Measurements from ENCODE around the gene KRTAP10-5. TPM values are rescaled to one million over a fixed set of nuclear protein-coding genes. Genes with fewer than 3 reads are reported as not detected.
"Not testable (repeated sequence)": the region's sequence is repeated elsewhere in the genome, so short reads cannot be mapped to it uniquely, and the experiment has no call there.

The KRTAP10-5 gene
- total RNA-seq, 2 experiments from 2014 or later = not detected

DNA sequence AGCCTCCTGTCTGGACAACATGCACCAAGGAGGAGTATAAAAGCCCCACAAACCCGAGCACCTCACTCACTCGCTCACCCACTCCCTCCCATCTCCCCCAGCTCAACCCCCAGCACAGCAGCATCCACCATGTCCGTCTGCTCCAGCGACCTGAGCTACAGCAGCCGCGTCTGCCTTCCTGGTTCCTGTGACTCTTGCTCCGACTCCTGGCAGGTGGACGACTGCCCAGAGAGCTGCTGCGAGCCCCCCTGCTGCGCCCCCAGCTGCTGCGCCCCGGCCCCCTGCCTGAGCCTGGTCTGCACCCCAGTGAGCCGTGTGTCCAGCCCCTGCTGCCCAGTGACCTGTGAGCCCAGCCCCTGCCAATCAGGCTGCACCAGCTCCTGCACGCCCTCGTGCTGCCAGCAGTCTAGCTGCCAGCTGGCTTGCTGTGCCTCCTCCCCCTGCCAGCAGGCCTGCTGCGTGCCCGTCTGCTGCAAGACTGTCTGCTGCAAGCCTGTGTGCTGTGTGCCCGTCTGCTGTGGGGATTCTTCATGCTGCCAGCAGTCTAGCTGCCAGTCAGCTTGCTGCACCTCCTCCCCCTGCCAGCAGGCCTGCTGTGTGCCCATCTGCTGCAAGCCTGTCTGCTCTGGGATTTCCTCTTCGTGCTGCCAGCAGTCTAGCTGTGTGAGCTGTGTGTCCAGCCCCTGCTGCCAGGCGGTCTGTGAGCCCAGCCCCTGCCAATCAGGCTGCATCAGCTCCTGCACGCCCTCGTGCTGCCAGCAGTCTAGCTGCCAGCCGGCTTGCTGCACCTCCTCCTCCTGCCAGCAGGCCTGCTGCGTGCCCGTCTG, 6.6 kb downstream of the KRTAP10-5 start, which contains the start of gene KRTAP10-4:
Gene KRTAP10-4, plus strand, starts transcription at position 100 of the 827 bp plus-strand sequence. Its CDS starts 30 bp downstream, at position 130.
- POLR2A ChIA-PET, CTCF ChIA-PET: not testable (repeated sequence)

DNA sequence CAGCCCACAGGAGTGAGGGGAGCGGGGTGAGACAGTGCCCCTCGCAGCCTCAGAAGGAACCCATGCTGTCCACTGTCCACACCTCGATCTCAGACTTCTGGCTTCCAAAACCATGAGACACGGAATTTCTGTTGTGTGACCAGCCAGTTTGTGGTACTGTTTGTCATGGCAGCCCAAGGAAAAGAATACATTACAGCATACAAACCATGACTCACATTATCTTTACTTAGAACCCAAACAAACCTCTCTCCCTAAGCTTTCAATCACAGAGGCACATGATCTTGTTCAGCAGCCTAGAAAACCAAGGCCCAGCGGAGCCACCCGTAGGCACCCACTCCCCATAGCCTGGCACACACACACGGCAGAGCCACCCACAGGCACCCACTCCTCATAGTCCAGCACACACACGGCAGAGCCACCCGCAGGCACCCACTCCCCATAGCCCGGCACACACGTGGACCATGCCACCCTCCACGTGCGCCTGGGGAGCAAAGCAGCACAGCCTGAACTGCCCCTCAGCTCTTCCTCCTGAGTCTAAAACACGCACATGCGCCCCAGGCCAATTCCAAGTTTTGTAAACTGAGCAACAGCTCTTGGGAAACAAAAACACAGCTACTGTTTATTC, 7.3 kb downstream of the KRTAP10-5 start:
- ChIA-PET CTCF (no interaction called here), POLR2A (no interaction called here)

DNA sequence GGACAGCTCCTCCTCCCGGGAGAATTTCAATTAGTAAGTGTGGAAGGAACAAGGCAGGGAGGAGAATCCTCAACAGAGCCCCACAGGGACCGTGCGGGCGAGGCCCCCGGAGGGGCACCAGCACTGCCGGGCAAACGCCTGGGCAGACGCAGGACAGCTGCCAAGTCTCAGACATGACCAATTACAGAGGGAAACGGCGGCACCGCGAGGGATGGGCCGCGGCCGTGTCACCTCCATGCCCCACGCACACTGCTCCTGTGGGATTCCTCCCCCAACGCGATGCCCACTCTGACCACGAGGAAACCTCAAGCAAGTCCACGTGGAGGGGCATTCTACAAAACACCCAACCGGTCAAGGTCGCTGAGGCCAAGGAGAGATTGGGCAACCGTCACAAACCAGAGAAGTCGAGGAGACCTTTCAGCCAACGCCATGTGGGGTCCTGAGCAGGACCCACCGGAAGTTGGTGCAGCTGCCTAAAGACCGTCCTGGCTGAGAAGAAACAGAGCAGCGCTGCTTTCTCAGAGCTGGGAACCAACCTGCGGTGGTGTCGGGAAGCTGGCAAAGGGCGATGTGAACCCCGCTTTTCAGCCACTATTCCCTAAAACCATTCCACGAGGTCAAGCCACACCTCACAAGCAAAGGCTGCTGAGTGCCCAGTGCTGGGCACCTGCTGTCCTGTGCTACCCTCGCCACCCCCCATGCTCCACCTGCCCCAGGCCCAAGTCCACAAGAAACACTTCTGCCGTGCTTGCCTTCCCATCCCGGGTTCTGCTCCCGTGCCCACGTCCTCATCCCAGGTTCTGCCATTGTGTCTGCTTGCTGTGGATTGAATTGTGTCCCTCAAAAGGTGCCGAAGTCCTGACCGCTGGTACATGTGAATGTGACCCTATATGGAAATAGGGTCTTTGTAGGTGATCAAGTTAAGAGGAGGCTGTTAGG, 8.3 kb downstream of the KRTAP10-5 start:
- POLR2A ChIA-PET = no interaction called here
- CTCF ChIA-PET = no interaction called here

DNA sequence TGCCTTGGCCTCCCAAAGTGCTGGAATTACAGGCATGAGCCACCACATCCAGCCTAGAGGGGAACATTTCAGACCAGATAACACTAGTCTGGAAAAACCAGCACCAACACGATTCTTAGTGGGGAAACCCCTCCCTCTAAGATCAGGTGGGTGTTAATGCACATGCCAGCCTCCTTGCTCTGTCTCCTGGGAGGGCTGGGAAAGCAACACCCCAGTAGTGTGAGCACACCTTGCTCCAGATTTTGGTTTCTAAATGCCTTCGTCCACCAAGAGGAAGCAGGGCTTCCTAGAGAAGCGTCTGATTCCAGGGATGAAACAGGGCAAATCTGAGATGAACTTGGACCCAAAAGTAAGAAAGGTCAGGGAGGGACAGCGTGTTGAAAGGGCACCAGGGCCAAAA, 9.1 kb downstream of the KRTAP10-5 start:
- POLR2A ChIA-PET = no interaction called here

DNA sequence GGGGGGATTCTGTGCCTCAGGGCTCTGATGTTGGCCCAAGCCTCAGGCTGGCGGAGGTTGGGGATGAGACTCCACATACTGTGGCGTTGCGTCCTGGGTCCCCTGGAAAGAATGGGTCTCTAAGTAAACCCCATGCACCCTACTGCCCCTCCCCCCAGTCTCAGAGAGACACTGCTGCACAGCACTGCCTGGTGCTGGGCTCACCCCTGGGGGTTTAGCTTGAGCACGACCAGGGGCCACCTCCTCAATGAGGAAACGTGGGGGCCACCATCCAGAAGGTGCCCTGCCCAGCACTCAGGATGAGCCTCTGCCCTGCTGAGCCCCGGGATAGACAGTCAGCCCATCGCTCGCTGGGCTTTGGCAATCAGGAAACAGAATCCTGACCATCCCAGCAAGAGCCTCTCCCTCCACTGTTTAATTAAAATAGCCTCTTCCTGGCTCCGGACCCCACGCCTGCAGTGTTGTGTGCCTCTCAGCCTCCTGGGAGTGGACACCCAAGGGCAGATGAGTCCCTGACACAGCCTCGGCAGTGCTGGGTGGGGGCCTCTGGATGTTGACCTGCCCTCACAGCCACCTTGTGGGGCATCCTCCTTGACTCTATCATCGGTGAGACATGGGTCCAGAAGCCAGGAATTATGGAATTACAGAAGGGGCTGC, 10.4 kb downstream of the KRTAP10-5 start:
- CTCF ChIA-PET = no interaction called here
- POLR2A ChIA-PET = no interaction called here

More for the DNA sequence above, 9.1 kb downstream of the KRTAP10-5 start:
- CTCF ChIA-PET = no interaction called here

DNA sequence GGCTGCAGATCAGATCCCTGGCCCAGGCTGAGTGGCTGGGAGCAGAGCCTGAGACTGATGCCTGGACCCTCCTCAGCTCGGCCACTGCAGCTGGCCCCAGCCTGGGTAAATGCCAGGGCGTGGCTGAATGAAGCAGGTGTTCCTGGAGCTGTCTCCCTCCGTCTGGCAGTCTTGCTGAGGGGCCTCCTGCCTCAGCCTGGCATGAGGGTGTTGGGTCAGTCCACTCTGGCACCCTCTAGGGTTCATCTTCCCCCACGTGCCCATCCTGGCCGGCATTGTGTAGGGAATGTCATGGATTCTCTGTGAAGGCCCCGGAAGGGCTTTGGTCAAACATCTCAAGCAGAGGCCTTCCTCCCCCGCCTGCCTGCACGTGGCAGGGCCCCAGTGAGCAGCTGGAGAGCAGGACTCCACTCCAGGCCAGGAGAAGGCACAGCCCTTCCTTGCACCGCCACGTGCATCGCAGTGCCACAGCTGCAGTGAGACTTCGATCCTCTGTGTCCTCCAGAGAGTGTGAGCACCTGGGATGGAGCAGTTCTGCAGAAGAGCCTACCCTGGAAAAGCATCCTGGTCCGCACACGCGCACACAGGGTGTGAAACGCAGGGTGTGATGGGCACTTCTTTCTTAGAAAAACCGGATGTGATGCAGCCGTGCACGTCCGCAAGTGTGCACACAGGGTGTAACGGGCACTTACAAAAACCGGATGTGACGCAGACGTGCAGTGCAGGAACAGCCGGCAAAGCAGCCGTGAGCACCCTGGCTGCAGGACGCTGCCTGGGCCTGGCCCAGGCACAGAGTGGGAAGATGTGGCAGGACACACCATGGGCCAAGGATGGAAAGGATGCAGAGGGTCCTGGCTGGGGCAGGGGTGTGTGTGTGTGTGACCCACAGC, 11.5 kb downstream of the KRTAP10-5 start:
- CTCF ChIA-PET = no interaction called here
- POLR2A ChIA-PET = no interaction called here

DNA sequence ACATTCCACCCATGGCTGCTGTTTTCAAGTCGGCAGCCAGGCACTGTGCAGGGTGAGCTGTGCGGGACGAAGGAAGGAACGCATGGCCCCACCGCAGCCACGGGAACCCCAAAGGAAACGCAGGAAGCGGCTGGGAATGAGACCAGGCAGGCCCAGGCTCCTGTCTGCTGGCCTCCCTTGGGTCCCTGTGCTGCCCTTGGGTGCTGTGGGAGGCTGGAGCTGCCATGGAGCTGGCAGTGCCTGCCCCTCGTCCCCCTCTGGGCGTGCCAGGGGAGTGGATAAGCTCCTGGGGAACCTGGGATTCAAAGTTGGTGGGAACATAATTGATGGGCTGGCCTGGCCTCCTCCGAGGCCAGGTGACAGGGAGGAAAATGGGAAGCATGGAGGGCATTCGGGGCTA, 12.1 kb downstream of the KRTAP10-5 start:
- POLR2A ChIA-PET = interaction anchor here (0.6 kb wide), 1 partner anchor 528 kb away, joined by 3 read pairs; no protein-coding TSS in a partner anchor

DNA sequence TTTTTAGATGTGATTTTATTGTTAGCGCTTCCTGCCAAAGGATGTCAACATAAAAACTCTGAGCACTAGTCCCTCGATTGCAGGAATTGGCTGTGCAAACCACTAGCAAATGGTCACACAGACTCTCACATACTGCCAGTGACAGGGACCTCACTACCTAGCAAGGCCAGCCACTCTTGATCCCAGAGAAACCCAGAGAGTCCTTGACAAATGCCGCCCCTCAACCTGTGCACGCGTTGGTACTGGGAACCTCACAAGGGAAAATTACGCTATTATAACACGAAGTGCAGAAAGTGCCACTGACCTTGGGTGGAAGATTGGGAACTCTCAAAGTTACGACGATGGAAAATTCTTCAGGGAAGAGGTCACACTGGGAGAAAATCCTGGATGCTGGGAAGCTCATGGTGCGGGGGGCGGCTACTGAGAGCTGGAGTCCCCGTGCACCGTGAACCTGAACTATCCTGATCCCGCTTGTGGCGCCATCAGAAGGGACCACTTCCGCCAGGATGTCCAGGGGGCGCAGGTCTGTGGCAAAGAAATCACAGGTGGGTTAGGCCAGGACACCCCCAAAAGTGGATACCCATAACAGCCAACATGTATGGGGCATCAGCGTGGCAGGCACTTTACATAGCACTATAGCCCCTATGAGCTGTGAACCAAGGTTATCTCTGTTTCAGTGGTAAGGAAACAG, 12.8 kb downstream of the KRTAP10-5 start:
- CTCF ChIA-PET = no interaction called here
- POLR2A ChIA-PET = interaction anchor here (0.6 kb wide), 1 partner anchor 528 kb away, joined by 3 read pairs; no protein-coding TSS in a partner anchor

More for the DNA sequence above, 12.1 kb downstream of the KRTAP10-5 start:
- CTCF ChIA-PET = no interaction called here

DNA sequence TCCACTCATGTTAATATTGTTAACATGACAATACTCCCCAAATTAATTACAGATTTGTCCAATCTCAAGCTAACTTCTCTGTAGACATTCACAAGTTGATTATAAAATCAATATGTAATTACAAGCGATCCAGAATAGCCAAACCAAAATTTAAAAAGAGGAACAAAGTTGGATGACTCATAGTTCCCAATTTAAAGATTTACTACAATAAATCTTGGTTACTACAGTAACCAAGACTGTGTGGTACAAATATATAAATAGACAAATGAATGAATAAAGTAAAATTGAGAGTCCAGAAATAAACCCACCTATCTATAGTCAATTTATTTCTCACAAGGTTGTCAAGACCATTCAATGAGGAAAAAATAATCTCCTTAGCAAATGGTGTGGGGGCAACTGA, 14.0 kb downstream of the KRTAP10-5 start:
- ChIA-PET POLR2A (no interaction called here), CTCF (no interaction called here)

DNA sequence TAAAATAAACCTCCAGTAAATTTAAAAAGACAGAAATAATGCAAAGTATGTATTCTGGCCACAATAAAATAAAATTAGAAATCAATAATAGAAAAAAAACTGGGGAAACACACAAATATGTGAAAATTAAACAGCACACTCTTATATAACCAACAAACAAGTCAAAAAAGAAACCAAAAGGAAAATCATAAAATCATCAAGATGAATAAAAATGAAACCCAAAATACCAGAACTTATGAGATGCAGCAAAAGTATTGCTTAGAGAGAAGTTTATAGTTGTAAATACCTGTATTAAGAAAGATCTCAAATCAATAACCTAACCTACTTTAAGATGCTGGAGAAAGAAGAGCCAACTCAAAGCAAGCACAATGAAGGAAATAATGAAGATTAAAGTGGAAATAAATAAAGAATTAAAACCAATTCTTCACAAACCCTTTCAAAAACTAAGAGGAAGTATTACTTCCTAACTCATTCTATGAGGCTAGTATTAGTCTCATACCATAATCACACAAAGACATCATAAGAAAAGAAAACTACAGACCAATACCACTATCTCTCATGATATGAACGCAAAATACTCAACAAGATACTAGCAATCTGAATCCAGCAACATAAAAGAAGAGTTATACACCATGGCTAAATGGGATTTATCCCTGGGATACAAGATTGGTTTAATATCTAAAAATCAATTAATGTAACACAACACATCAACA, 15.4 kb downstream of the KRTAP10-5 start:
- ChIA-PET CTCF (no interaction called here), POLR2A (no interaction called here)

DNA sequence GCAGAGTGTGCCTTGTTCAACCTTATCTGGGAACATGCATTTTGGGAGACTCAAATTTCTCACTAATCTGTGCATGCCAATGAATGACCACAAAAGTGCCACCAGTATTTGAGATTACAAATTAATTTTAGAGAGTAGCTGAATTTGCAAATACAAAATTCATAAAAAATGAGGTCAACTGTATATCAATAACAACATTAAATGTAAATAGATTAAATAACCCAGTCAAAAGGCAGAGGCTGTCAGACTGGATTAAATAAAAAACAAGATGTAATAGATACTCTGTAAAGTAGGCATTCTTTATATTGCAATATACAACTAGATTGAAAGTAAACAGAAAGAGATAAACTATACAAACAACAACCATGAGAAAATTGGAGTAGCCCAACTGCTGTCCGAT, 16.3 kb downstream of the KRTAP10-5 start:
- ChIA-PET CTCF (no interaction called here), POLR2A (no interaction called here)

DNA sequence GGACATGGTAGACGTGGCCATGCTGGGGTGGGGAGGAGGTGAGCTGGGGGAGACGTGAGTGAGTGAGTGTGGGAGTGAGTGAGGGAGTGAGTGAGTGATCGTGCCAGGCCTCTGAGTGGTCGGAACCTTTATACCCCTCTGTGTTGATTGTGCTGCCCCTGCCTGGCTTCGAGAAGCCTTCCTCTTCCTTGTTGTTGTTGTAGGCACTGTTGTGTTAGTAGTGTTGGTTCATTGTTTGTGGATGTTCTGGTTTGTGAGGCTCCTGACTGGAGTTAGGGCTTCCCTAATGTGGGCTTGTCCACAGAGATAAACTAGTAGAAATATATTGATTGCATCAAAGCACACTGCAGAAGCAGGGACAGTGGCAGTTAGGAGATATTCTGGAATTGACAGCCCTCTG, 21.7 kb downstream of the KRTAP10-5 start, which contains the start of gene KRTAP10-3:
Gene KRTAP10-3, minus strand, starts transcription at position 101 of the 400 bp plus-strand sequence. Its CDS starts 80 bp downstream, at position 21.
- ChIA-PET POLR2A (no interaction called here), CTCF (no interaction called here)

DNA sequence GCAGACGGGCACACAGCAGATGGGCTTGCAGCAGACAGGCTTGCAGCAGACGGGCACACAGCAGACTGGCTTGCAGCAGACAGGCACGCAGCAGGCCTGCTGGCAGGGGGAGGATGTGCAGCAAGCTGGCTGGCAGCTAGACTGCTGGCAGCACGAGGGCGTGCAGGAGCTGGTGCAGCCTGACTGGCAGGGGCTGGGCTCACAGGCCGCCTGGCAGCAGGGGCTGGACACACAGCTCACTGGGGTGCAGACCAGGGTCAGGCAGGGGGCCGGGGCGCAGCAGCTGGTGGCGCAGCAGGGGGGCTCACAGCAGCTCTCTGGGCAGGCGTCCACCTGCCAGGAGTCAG, 22.1 kb downstream of the KRTAP10-5 start:
- POLR2A ChIA-PET, CTCF ChIA-PET: not testable (repeated sequence)

DNA sequence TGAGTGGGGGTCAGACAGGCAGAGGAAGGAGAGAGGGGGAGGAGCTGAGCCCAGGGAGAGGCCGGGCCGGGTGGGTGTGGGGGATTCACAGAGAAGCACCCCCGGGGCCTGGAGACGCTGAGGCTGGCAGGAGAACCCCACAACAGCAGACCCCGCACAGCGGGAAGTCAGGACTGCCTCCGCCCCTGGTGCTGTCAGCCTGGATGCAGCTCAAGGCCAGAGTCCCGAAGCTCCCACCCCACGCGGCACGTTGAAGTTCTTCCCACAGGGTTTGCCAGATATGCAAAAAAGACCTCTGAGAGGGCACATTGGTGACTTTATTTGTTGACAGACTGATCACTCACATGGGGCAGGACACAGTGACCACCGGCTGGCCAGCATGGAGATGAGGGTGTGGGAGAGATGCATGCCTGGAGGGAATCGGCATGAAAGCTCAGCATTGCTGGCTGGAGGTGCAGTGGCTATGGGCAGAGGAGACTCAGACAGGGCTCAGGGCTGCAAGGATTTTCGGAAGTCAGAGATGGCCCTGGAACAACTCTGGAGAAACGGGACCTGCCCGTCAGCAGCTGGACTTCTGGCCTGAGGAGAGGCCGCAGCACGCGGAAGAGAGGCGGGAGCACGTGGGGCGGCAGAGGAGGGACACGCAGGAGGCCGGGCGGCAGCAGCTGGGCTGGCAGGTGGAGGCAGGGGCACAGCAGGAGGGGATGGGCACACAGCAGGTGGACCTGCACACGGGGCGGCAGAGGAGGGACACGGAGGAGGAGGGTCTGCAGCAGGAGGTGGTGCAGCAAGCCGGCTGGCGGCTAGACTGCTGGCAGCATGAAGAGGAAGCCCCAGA, 22.7 kb downstream of the KRTAP10-5 start:
- ChIA-PET CTCF (no interaction called here), POLR2A (no interaction called here)

DNA sequence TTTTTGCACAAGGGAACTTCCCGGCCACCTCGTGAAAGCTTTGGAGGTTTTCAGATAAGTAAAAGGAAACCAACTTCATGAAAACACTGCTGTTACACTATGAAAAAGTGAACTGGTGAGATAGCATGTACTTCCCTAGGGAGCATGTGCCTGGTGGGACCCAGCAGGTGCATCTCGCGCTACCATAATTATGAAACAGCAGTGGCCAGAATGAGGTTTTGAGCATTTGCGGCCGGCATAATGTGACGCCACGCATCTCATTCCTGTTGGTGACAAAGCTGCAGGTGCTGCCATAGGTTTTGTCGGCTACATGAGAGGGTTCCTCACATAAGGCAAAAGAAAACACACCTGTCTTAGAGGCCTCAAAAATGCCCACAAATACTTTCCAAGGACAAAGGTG, 23.5 kb downstream of the KRTAP10-5 start:
- POLR2A ChIA-PET = no interaction called here
- CTCF ChIA-PET = interaction anchor here (0.7 kb wide), 1 partner anchor 60 kb away, joined by 3 read pairs; no protein-coding TSS in a partner anchor

DNA sequence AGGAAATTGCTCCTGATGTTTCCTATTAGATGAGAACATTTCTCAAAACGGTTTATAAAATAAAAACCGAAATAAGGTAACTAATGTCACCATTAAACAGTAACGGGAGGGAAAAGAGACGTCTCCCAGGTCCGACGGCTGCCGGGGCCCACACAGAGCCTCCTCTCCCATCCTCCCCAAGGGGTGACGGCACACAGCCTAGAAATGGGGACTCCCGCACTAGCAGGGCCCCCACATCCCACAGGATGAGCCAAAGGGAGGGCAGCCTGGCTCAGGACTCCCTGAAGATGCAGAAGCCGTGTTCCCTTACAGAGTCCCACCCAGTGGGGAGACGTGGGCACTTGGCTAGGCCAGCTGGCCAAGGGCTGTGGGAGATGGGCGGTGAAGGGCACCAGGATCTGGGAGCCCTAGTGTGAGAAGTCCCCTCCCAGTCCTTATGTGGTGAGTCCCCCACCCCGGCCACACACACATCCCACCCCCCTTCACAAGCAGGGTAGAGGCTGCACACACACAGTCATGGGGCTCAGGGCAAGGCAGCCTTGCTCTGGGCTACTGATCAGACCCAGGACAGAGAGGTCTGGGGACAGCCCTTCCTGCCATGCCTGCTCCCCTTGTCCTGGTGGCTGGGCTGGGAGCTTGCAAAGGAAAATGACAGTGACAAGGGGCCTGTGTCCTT, 25.1 kb downstream of the KRTAP10-5 start:
- CTCF ChIA-PET = no interaction called here
- POLR2A ChIA-PET = no interaction called here

All from activated CD8-positive, alpha-beta memory T cell treated with anti-CD3 and anti-CD28 coated beads for 36 hours (primary cell).